Nephron (organoid): Measurements from ENCODE around the gene PPP2R2C.

Experiments used
- H3K27ac Mint-ChIP-seq, 3 experiments: 2 replicates each; pipeline ENCODE4 v1.8.0; 2020; ENCODE audit warnings: mixed read lengths in 3 of 3, mild to moderate bottlenecking in 2 of 3, moderate library complexity in 1 of 3
- H3K27me3 Mint-ChIP-seq: 2 replicates; pipeline ENCODE4 v1.8.0; 2021; ENCODE audit warnings: low read depth, mild to moderate bottlenecking, moderate library complexity, mixed read lengths
- H3K36me3 Mint-ChIP-seq: 2 replicates; pipeline ENCODE4 v1.8.0; 2020; ENCODE audit warnings: low read depth, mixed read lengths
- H3K4me1 Mint-ChIP-seq: 2 replicates; pipeline ENCODE4 v1.8.0; 2020; ENCODE audit warnings: mixed read lengths
- H3K4me3 Mint-ChIP-seq, 3 experiments: 2 replicates each; pipeline ENCODE4 v1.8.0; 2020; ENCODE audit warnings: mild to moderate bottlenecking in 3 of 3, mixed read lengths in 3 of 3, moderate library complexity in 2 of 3
- H3K9me3 Mint-ChIP-seq: 2 replicates; pipeline ENCODE4 v1.8.0; 2020; ENCODE audit warnings: mixed read lengths
- CTCF ChIP-seq, 3 experiments: fragments of 200-600 bp; sonication (generic); IDR thresholded peaks; one replicate each; pipeline ENCODE4 v1.5.0; 2021; ENCODE audit warnings: antibody characterized with exemption in 3 of 3; ENCODE audit not compliant: unreplicated experiment in 3 of 3

The PPP2R2C gene

DNA sequence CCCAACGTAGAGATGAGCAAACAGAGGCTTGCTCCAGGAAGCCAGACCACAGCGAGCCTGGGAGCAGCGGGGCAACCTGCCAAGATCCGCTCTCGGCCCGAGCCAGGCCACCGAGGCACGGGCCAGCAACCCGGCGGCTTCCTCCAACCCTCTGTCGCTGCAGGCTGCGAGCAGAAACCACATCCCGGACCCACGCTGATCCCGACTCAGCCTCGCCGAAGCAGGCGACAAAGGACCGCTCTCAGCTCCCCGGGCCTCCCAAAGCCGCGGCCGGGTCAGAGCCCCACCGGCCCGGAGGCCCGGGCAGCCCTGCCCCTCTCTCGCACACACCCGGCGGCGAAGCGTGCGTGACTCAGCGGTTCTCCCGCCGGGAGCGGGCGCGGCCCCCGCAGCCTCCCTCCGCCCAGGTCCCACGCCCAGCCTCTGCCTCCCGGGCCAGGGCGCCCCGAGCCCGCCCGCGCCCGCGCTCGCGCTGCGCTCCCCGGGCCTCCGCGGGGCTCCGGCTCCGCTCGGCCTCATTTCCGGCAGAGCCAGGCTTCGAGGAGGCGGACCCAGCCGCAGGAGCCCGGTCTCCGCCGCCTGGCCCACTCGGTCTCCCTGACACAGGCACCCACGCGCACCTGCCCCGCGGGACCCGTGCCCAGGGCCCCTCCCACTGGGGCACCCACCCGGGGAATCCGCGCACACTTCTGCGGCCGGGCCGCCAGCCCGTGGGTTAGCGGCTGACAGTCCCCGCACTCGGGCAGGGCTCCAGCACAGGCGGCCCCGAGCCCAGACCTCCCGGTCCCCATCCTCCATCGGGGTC, 1.7 kb downstream of the PPP2R2C start:
- no peaks in the 10 kb centered on the region for H3K4me1 Mint-ChIP-seq
- no peak overlapping the region for H3K27ac Mint-ChIP-seq
- no peaks in the 10 kb centered on the region for H3K9me3 Mint-ChIP-seq
- H3K36me3 Mint-ChIP-seq = no peaks in the 10 kb centered on the region
- H3K4me3 Mint-ChIP-seq = peak overlapping the region; percentile 68 to 79 (median 73)
- TF ChIP-seq CTCF (IDR thresholded peaks at IDR 0.05; ENCODE audit: unreplicated experiment in 3 of 3) = no peak
- H3K27me3 Mint-ChIP-seq = peaks cover 88% of the 10 kb centered on the region

- peaks cover 87% of the 10 kb centered on the region for H3K27me3 Mint-ChIP-seq
- no peaks in the 10 kb centered on the region for H3K36me3 Mint-ChIP-seq
- TF ChIP-seq CTCF (IDR thresholded peaks at IDR 0.05; ENCODE audit: unreplicated experiment in 3 of 3) = no peak
Measured at GRCh38 chr4:6469898-6470501, 2.4 kb downstream of the PPP2R2C start.

DNA sequence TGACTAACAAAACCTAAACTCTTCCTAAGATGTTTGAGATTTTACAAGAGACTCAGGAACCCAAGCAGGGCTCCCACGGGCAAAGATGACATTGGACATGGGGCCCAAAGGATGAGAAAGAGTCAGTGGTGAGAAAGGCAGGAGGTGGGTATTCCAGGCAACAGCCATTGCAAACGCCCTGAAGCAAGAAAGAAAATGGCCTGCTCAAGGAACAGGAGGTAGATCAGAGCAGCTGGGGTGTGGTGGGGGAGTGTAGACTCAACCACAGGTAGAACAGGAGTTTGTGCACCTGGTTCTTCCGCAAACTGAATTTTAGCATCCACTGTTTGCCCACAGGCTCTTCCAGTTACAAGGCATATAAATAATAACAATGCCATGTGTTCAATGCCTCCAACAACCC, 3.3 kb downstream of the PPP2R2C start:
- Mint-ChIP-seq H3K27me3 (peaks cover 83% of the 10 kb centered on the region), H3K27ac (no peak overlapping the region), H3K9me3 (no peaks in the 10 kb centered on the region), H3K4me1 (no peaks in the 10 kb centered on the region), H3K36me3 (no peaks in the 10 kb centered on the region), H3K4me3 (peak overlapping the region; percentile 59 to 65 (median 63))
- no peak for TF ChIP-seq CTCF (IDR thresholded peaks at IDR 0.05; ENCODE audit: unreplicated experiment in 3 of 3)

More at GRCh38 chr4:6469898-6470501, 2.4 kb downstream of the PPP2R2C start:
- no peaks in the 10 kb centered on the region for H3K4me1 Mint-ChIP-seq
- H3K4me3 Mint-ChIP-seq = peak overlapping the region; percentile 68 to 79 (median 73)
- H3K27ac Mint-ChIP-seq = no peak overlapping the region
- no peaks in the 10 kb centered on the region for H3K9me3 Mint-ChIP-seq

- TF ChIP-seq CTCF (IDR thresholded peaks at IDR 0.05; ENCODE audit: unreplicated experiment in 3 of 3) = no peak
- Mint-ChIP-seq H3K36me3 (no peaks in the 10 kb centered on the region), H3K4me3 (peak overlapping the region; percentile 57 to 65 (median 59)), H3K4me1 (no peaks in the 10 kb centered on the region), H3K9me3 (no peaks in the 10 kb centered on the region), H3K27me3 (peaks cover 83% of the 10 kb centered on the region), H3K27ac (no peak overlapping the region)
Measured at GRCh38 chr4:6468376-6468775, 4.0 kb downstream of the PPP2R2C start.

GRCh38 chr4:6467600-6467999, 4.8 kb downstream of the PPP2R2C start:
- peaks cover 76% of the 10 kb centered on the region for H3K27me3 Mint-ChIP-seq
- H3K36me3 Mint-ChIP-seq = no peaks in the 10 kb centered on the region
- H3K4me1 Mint-ChIP-seq = no peaks in the 10 kb centered on the region
- H3K4me3 Mint-ChIP-seq = no peak overlapping the region
- H3K27ac Mint-ChIP-seq = no peak overlapping the region
- no peak for TF ChIP-seq CTCF (IDR thresholded peaks at IDR 0.05; ENCODE audit: unreplicated experiment in 3 of 3)
- no peaks in the 10 kb centered on the region for H3K9me3 Mint-ChIP-seq
